IPS-11a (cell line): ENCODE results near the gene ZFYVE26.

Experiments
- H3K4me3 ChIP-seq: one replicate; pipeline ENCODE4 v1.5.1; 2013; ENCODE audit warnings: low read depth, low read length, control low read depth

ZFYVE26 gene

GRCh38 chr14:67817750-67818438 lies 1.5 kb upstream of the ZFYVE26 start:
- no peak overlapping the region for H3K4me3 ChIP-seq

- H3K4me3 ChIP-seq, result peak overlapping the region; percentile 89
Observed at GRCh38 chr14:67815573-67816225, 691 bp downstream of the ZFYVE26 start.

DNA sequence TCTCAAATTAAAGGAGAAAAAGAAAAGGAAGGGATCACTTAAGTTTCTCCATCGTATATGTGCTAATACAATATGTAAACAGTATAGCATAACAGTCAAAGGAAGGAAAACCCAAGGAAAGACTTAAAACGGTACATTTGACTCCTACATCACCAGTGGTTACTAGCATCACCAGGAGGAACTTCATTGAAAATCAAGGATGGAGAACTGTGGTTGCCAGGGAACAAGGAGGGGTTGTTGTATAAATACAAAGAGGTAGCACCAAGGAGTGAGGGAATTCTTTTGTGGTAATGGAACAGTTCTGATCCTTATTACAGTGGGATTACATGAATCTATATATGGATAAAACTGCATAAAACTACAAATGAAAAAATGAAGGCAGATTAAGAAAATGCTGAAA lies 1.6 kb downstream of the ZFYVE26 start:
- H3K4me3 ChIP-seq, result no peak overlapping the region

- H3K4me3 ChIP-seq, result no peak overlapping the region
Observed at GRCh38 chr14:67806246-67806645, 10.1 kb downstream of the ZFYVE26 start.

GRCh38 chr14:67800743-67801142 lies 15.6 kb downstream of the ZFYVE26 start:
- H3K4me3 ChIP-seq, result no peak overlapping the region

DNA sequence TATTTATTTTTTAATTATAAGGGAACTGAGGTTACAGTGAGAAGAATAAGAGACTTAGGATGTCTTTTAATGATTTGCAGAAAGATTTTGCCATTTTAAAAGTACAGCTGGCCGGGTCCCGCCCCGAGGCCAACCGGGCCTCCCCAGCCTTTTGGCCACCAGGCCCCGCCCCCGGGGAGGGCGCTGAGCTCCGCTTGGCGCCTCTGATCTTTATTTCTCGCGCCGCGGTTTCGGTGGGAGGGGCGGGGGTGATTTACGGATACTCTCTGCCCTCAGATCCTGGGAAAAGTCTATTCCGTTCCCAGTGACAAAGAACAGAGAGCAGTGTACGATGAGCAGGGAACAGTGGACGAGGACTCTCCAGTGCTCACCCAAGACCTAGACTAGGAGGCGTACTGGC lies 17.7 kb downstream of the ZFYVE26 start:
- H3K4me3 ChIP-seq, result no peak overlapping the region

GRCh38 chr14:67787673-67788072 lies 28.7 kb downstream of the ZFYVE26 start:
- H3K4me3 ChIP-seq, result no peak overlapping the region

- H3K4me3 ChIP-seq, result no peak overlapping the region
Observed at GRCh38 chr14:67785270-67786109, 30.9 kb downstream of the ZFYVE26 start.

- H3K4me3 ChIP-seq, result no peak overlapping the region
Observed at GRCh38 chr14:67784244-67784823, 32.1 kb downstream of the ZFYVE26 start.

DNA sequence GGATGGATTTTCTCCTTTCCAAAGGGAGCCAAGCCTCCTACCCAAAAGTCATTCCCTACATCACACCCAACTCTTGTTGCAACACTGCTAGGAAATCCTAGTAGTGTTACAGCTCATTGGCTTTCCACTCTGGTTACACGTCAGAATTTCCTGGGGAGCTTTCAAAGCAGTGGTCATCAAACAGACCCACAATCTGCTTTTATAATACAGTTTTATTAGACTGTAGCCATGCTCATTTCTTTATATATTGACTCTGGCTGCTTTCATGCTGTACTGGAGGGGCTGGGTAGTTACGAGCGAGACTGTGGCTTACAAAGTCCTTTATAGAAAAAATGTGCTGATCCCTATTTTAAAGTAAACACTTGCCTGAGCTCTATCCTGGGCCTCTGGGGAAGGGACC lies 34.3 kb downstream of the ZFYVE26 start:
- H3K4me3 ChIP-seq, result no peak overlapping the region

GRCh38 chr14:67778792-67779191 lies 37.6 kb downstream of the ZFYVE26 start:
- no peak overlapping the region for H3K4me3 ChIP-seq

DNA sequence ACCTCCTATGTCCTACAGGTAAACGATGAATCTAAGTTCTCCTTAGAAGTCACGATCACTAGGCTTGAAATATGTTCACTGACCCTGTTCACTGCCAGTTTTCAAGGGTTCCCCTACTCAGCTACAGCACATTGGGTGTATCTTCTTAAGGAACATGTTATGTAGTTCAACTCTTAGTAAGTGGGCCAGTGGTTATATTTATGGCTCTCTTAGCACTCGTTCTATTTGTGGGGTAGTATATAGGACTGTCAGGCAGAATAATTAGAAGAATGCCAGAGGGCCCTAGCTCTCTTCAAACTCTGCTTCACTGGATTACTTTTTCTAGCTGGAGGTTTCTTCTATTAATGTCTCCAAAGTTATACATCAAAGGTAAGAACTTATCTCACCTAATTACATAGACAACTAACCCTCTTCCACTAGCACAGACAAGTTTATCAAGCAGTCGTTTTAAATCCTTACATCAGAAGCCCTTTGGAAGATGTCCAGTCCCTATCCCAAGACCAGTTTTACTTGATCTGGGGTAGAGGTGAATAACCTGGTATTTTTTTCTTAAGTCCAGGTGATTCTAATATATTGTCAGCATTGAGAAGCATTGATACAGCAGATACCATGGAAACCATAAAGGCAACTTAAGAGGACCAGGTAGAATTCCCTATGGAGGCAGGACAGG lies 39.6 kb downstream of the ZFYVE26 start:
- no peak overlapping the region for H3K4me3 ChIP-seq

DNA sequence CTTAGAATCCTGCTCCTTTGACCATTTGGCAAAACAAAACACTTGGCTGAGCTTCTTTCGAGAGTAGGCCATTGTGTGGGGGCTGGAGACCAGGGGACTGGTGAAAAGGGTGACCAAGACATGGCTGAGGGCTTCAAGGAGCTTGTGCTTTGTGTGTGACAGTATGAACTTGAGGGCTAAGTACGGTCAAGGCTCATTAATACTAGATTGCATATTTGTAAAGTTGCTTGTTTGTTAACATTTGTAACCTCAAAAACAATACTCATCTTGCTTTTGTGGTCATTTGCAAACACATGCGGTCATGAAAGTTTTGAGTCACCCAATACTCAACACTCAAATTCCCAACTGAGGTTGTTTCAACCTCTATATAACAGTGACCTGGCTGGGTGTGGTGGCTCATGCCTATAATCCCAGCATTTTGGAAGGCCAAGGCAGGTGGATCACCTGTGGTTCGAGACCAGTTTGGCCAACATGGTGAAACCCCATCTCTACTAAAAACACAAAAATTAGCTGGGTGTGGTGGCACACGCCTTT lies 42.5 kb downstream of the ZFYVE26 start:
- H3K4me3 ChIP-seq, result no peak overlapping the region

DNA sequence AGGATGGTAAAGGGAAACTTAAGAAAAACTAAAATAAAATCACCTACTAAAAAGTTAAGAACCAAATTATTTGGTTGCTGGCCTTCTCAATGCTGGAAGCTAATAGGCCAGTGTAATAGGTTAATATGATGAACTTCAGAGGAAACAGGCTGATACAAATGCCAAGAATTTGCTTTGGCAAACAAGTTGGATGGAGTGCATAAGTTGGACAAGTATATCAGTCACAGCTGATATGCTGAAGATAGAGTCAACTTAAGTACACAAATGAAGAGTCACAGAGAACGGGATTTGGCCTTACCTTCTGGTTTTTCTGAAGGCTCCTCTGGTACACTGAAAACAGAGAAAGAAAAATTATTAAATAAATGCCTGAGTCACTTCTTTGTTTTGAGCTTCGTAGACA lies 48.2 kb downstream of the ZFYVE26 start:
- H3K4me3 ChIP-seq, result no peak overlapping the region

GRCh38 chr14:67766035-67766680 lies 50.2 kb downstream of the ZFYVE26 start:
- no peak overlapping the region for H3K4me3 ChIP-seq

GRCh38 chr14:67765192-67765834 lies 51.1 kb downstream of the ZFYVE26 start:
- H3K4me3 ChIP-seq, result no peak overlapping the region

DNA sequence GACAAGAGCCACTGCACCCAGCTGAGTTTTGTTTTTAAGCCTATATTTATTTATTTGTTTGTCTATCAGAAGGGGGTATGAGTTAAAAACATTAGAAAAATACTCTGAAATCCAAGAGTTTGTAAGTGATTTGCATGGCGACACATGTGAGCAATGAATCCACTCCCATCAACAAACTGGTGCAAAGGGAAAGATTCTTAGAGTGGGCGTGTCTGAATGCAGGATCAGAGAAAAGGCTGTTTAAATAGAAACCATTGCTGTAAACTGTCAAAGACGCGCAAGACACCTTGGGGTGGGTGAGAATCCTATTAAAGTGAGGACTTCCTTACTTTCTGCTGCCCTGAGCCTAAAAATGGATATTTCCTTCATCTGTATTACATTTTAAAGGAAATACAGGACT lies 51.9 kb downstream of the ZFYVE26 start:
- H3K4me3 ChIP-seq, result no peak overlapping the region

DNA sequence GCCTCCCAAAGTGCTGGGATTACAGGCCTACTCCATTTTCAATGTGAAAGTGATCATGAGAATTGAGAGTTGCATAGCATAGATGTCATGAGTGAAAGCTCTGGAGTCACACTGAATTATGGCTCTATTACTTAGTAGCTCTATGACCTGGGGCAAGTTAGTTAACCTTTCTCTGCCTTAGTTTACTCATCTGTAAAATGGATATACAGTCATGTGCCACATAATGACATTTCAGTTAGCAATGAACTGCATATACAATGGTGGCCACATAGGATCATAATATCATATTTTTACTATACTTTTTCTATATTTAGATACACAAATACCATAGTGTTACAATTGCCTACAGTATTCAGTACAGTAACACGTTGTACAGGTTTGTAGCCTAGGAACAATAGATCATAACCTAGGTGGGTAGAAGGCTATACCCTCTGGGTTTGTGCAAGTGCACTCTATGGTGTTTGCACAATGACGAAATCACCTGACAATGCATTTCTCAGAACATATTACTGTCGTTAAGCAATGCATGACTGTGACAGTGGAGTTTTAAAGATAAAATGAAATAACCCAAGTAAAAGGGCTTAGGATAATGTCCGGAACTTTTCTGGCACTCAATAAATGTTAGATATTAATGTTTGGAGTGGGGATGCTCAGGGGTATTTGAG lies 53.1 kb downstream of the ZFYVE26 start:
- H3K4me3 ChIP-seq, result no peak overlapping the region

GRCh38 chr14:67762051-67762450 lies 54.3 kb downstream of the ZFYVE26 start:
- no peak overlapping the region for H3K4me3 ChIP-seq
